Measurements from ENCODE around the gene DCC. TPM values are rescaled to one million over a fixed set of nuclear protein-coding genes. Genes with fewer than 3 reads are reported as not detected.

The DCC gene
- total RNA-seq, 1 experiment from 2014 or later = not detected

- intact Hi-C loops (cut with micrococcal nuclease) = no loop called here
- no TSS peak for BruUV-seq (replicated peaks)
These were observed 1082.9 kb downstream of the DCC start for GRCh38 chr18:53422896-53423295.

GRCh38 chr18:53426666-53427184, 1086.7 kb downstream of the DCC start:
- Histone ChIP-seq H4K20me1 (ENCODE audit: low read length) (no peaks in the 10 kb centered on the region), H3K4me1 (ENCODE audit: insufficient read depth, low read length) (no peaks in the 10 kb centered on the region), H3F3A (ENCODE audit: low read length, unreplicated experiment) (no peaks in the 10 kb centered on the region), H3K4me3 (ENCODE audit: low read length) (no peak overlapping the region), H3K36me3 (ENCODE audit: low read depth, low read length) (no peaks in the 10 kb centered on the region), H3K27me3 (ENCODE audit: low read length) (no peaks in the 10 kb centered on the region), H3K9ac (ENCODE audit: low read length) (no peak overlapping the region), H2AFZ (ENCODE audit: low read length) (no peak overlapping the region), H3K9me2 (replicated peaks; ENCODE audit: low read length) (no peaks in the 10 kb centered on the region), H3K79me2 (ENCODE audit: low read length) (no peaks in the 10 kb centered on the region), H3K27ac (ENCODE audit: low read length) (no peak overlapping the region), H3K9me3 (ENCODE audit: low read length) (no peaks in the 10 kb centered on the region), H3K4me2 (ENCODE audit: low read length) (no peak overlapping the region)
- intact Hi-C loops (cut with micrococcal nuclease) = no loop called here
- CTCF ChIA-PET = no interaction called here
- no peak for ATAC-seq
- TF ChIP-seq, protein P1, sequence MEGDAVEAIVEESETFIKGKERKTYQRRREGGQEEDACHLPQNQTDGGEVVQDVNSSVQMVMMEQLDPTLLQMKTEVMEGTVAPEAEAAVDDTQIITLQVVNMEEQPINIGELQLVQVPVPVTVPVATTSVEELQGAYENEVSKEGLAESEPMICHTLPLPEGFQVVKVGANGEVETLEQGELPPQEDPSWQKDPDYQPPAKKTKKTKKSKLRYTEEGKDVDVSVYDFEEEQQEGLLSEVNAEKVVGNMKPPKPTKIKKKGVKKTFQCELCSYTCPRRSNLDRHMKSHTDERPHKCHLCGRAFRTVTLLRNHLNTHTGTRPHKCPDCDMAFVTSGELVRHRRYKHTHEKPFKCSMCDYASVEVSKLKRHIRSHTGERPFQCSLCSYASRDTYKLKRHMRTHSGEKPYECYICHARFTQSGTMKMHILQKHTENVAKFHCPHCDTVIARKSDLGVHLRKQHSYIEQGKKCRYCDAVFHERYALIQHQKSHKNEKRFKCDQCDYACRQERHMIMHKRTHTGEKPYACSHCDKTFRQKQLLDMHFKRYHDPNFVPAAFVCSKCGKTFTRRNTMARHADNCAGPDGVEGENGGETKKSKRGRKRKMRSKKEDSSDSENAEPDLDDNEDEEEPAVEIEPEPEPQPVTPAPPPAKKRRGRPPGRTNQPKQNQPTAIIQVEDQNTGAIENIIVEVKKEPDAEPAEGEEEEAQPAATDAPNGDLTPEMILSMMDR (conservative IDR thresholded peaks at IDR 0.05; ENCODE audit: low read depth, low read length) = no peak
- TF ChIP-seq EZH2 (IDR thresholded peaks at IDR 0.05; ENCODE audit: low read length, unreplicated experiment) (no peak), EZH2phosphoT487 (IDR thresholded peaks at IDR 0.05; ENCODE audit: borderline replicate concordance, low read length) (no peak)
- BruUV-seq (replicated peaks) = no TSS peak
- DNase-seq = no peak
- POLR2A ChIA-PET (ENCODE audit: unreplicated experiment) = no interaction called here

More at GRCh38 chr18:53422896-53423295, 1082.9 kb downstream of the DCC start:
- ATAC-seq (no peak), DNase-seq (no peak)
- Histone ChIP-seq H3K27ac (ENCODE audit: low read length) (no peak overlapping the region), H3K27me3 (ENCODE audit: low read length) (no peaks in the 10 kb centered on the region), H2AFZ (ENCODE audit: low read length) (no peak overlapping the region), H3K4me3 (ENCODE audit: low read length) (no peak overlapping the region), H3K4me1 (ENCODE audit: insufficient read depth, low read length) (no peaks in the 10 kb centered on the region), H3F3A (ENCODE audit: low read length, unreplicated experiment) (no peaks in the 10 kb centered on the region), H3K79me2 (ENCODE audit: low read length) (no peaks in the 10 kb centered on the region), H3K4me2 (ENCODE audit: low read length) (no peak overlapping the region), H3K9me3 (ENCODE audit: low read length) (no peaks in the 10 kb centered on the region), H4K20me1 (ENCODE audit: low read length) (no peaks in the 10 kb centered on the region), H3K9ac (ENCODE audit: low read length) (no peak overlapping the region), H3K9me2 (replicated peaks; ENCODE audit: low read length) (no peaks in the 10 kb centered on the region), H3K36me3 (ENCODE audit: low read depth, low read length) (no peaks in the 10 kb centered on the region)
- TF ChIP-seq, protein P1 (conservative IDR thresholded peaks at IDR 0.05; ENCODE audit: low read depth, low read length) = no peak
- TF ChIP-seq EZH2phosphoT487 (IDR thresholded peaks at IDR 0.05; ENCODE audit: borderline replicate concordance, low read length) (no peak), EZH2 (IDR thresholded peaks at IDR 0.05; ENCODE audit: low read length, unreplicated experiment) (no peak)
- ChIA-PET CTCF (no interaction called here), POLR2A (ENCODE audit: unreplicated experiment) (no interaction called here)

DNA sequence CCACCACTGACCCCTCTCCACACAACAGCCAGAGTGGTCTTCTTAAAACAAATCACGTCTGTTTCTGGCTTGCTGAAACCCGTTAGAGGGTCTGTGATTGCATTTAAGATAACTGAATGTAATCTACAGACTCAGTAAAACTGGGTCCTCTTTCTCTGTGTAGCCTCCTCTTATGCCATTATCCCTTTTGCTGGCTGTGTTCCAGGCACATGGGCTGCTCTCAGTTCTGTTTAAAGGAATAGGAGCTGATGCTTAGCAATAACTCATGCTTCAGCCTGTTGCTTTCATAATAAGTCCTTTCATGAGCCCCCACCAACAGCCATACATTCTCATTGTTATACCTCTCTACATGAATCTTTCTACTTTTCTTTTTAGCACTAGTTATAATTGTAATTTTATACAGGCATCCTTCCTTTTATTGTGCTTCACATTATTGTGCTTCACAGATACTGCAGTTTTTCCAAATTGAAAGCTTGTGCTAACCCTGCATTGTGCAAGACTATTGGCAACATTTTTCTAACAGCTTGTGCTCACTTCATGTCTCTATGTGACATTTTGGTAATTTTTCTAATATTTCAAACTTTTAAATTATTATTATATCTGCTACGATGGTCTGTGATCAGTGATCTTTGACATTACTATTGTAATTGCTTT, 1101.9 kb downstream of the DCC start:
- intact Hi-C loops (cut with micrococcal nuclease) = no loop called here
- Histone ChIP-seq H3K9ac (ENCODE audit: low read length) (no peak overlapping the region), H3K27ac (ENCODE audit: low read length) (no peak overlapping the region), H3K4me3 (ENCODE audit: low read length) (no peak overlapping the region), H3K4me2 (ENCODE audit: low read length) (no peak overlapping the region), H3K79me2 (ENCODE audit: low read length) (no peaks in the 10 kb centered on the region), H2AFZ (ENCODE audit: low read length) (no peak overlapping the region), H3K27me3 (ENCODE audit: low read length) (peaks cover 4% of the 10 kb centered on the region; the same call in 1 of the 2 replicates), H3K36me3 (ENCODE audit: low read depth, low read length) (no peaks in the 10 kb centered on the region), H4K20me1 (ENCODE audit: low read length) (no peaks in the 10 kb centered on the region), H3K4me1 (ENCODE audit: insufficient read depth, low read length) (no peaks in the 10 kb centered on the region), H3F3A (ENCODE audit: low read length, unreplicated experiment) (no peaks in the 10 kb centered on the region), H3K9me3 (ENCODE audit: low read length) (no peaks in the 10 kb centered on the region), H3K9me2 (replicated peaks; ENCODE audit: low read length) (no peaks in the 10 kb centered on the region)
- no peak for ATAC-seq
- no TSS peak for BruUV-seq (replicated peaks)
- no peak for DNase-seq
- POLR2A ChIA-PET (ENCODE audit: unreplicated experiment) = no interaction called here
- CTCF ChIA-PET = no interaction called here
- TF ChIP-seq EZH2phosphoT487 (IDR thresholded peaks at IDR 0.05; ENCODE audit: borderline replicate concordance, low read length) (no peak), EZH2 (IDR thresholded peaks at IDR 0.05; ENCODE audit: low read length, unreplicated experiment) (no peak)
- TF ChIP-seq, protein P1 (conservative IDR thresholded peaks at IDR 0.05; ENCODE audit: low read depth, low read length) = no peak

Measured in PC-3 (cell line).